HG03060 (cell line): ENCODE measurements around the gene CRISP3.
"Not testable (repeated sequence)": the region's sequence is repeated elsewhere in the genome, so short reads cannot be mapped to it uniquely, and the experiment has no call there.

Experiments used
- ATAC-seq: cut with Tn5 transposase; IDR thresholded peaks from one replicate; pipeline ENCODE4 v1.9.1; 2021; ENCODE audit warnings: low read depth, moderate number of reproducible peaks; ENCODE audit not compliant: unreplicated experiment

The CRISP3 gene

GRCh38 chr6:49744259-49744658 lies at the start of gene CRISP3:
TSS of gene CRISP3 (minus strand) at chr6:49744388. CDS start at chr6:49744367, 21 bp downstream.
- ATAC-seq, result no peak

GRCh38 chr6:49790341-49790740 lies 46.2 kb upstream of the CRISP3 start:
- ATAC-seq, result no peak

GRCh38 chr6:49787176-49787575 lies 43.0 kb upstream of the CRISP3 start, which contains the start of gene PGK2:
TSS of gene PGK2 (minus strand) at chr6:49787285. CDS start at chr6:49787187, 98 bp downstream.
- ATAC-seq, result no peak

- ATAC-seq, result no peak
These were observed 40.1 kb upstream of the CRISP3 start for GRCh38 chr6:49784272-49784671.

- ATAC-seq, result no peak
These were observed 38.5 kb upstream of the CRISP3 start for GRCh38 chr6:49782725-49783124.

- ATAC-seq, result no peak
These were observed 38.1 kb upstream of the CRISP3 start for GRCh38 chr6:49782293-49782692.

GRCh38 chr6:49776444-49776843 lies 32.3 kb upstream of the CRISP3 start:
- no peak for ATAC-seq

- no peak for ATAC-seq
These were observed 30.9 kb upstream of the CRISP3 start for GRCh38 chr6:49775043-49775442.

- ATAC-seq, result no peak
These were observed 28.1 kb upstream of the CRISP3 start for GRCh38 chr6:49772285-49772684.

- ATAC-seq, result no peak
These were observed 22.6 kb upstream of the CRISP3 start for GRCh38 chr6:49766762-49767161.

- no peak for ATAC-seq
These were observed 20.5 kb upstream of the CRISP3 start for GRCh38 chr6:49764571-49765236.

- no peak for ATAC-seq
These were observed 759 bp downstream of the CRISP3 start for GRCh38 chr6:49743429-49743828.

GRCh38 chr6:49739423-49739822 lies 4.8 kb downstream of the CRISP3 start:
- ATAC-seq, result no peak

GRCh38 chr6:49736017-49736508 lies 8.1 kb downstream of the CRISP3 start:
- ATAC-seq, result no peak

GRCh38 chr6:49733680-49734079 lies 10.5 kb downstream of the CRISP3 start:
- ATAC-seq, result no peak

- ATAC-seq, result no peak
These were observed 11.4 kb downstream of the CRISP3 start for GRCh38 chr6:49732781-49733180.

GRCh38 chr6:49730251-49730650 lies 13.9 kb downstream of the CRISP3 start:
- no peak for ATAC-seq

- not testable (repeated sequence) for ATAC-seq
These were observed 20.3 kb downstream of the CRISP3 start for GRCh38 chr6:49723917-49724316.

GRCh38 chr6:49721297-49721696 lies 22.9 kb downstream of the CRISP3 start:
- ATAC-seq, result no peak

GRCh38 chr6:49720372-49720771 lies 23.8 kb downstream of the CRISP3 start:
- no peak for ATAC-seq

GRCh38 chr6:49713346-49713745 lies 30.8 kb downstream of the CRISP3 start, which contains the start of gene CRISP2:
TSS of gene CRISP2 (minus strand) at chr6:49713543. CDS start at chr6:49709196, 4,347 bp downstream.
- no peak for ATAC-seq

- ATAC-seq, result no peak
These were observed 45.7 kb downstream of the CRISP3 start for GRCh38 chr6:49698478-49698877.
